Stimulated activated naive CD8-positive, alpha-beta T cell treated with anti-CD3 and anti-CD28 coated beads, Interleukin-15, Interleukin-2, amounts not matched to agents 100 U/mL and 50 U/mL, for 24 hours (primary cell): ENCODE measurements around the gene KLHDC9.

Experiments used
- ATAC-seq: fragments of 150-1000 bp; cut with Tn5 transposase; one replicate; pipeline ENCODE4 v1.10.0; 2021
- DNase-seq: peaks from one replicate; pipeline ENCODE4 v3.0.0; 2021

Gene KLHDC9

GRCh38 chr1:161132410-161133219 lies 34.5 kb downstream of the KLHDC9 start, which contains the start of gene DEDD:
TSS of gene DEDD (minus strand) at chr1:161132667. CDS start at chr1:161124462, 8,205 bp downstream.
- ATAC-seq: peak; percentile 97
- DNase-seq: peak; percentile 89

- ATAC-seq: no peak
Measured at GRCh38 chr1:161133220-161133740, 35.1 kb downstream of the KLHDC9 start.

GRCh38 chr1:161137881-161138280 lies 39.7 kb downstream of the KLHDC9 start:
- DNase-seq (no peak), ATAC-seq (no peak)

More at GRCh38 chr1:161133220-161133740, 35.1 kb downstream of the KLHDC9 start:
- DNase-seq: no peak

GRCh38 chr1:161138431-161138830 lies 40.3 kb downstream of the KLHDC9 start:
- DNase-seq (no peak), ATAC-seq (no peak)

GRCh38 chr1:161139766-161140165 lies 41.6 kb downstream of the KLHDC9 start:
- DNase-seq (peak; percentile 53), ATAC-seq (no peak)

GRCh38 chr1:161140755-161141400 lies 42.7 kb downstream of the KLHDC9 start:
- DNase-seq: no peak
- no peak for ATAC-seq

GRCh38 chr1:161145832-161146231 lies 47.7 kb downstream of the KLHDC9 start:
- ATAC-seq (no peak), DNase-seq (no peak)
